ENCODE results near the gene PPM1L. TPM values are rescaled to one million over a fixed set of nuclear protein-coding genes. Genes with fewer than 3 reads are reported as not detected.

Gene PPM1L
- total RNA-seq, 1 donor from 2014 or later: 13.5 TPM

- no peak for TF ChIP-seq CTCF (IDR thresholded peaks at IDR 0.05)
- intact Hi-C loops (cut with DNase I): no loop called here
These were observed 137.2 kb downstream of the PPM1L start for GRCh38 chr3:160893207-160893606.

GRCh38 chr3:160904691-160905090 lies 148.7 kb downstream of the PPM1L start:
- no peak overlapping the region for H3K27ac ChIP-seq
- no peak for ATAC-seq
- no peaks in the 10 kb centered on the region for H3K36me3 ChIP-seq
- H3K4me3 ChIP-seq: no peak overlapping the region
- no peaks in the 10 kb centered on the region for H3K27me3 ChIP-seq
- H3K9me3 ChIP-seq: no peaks in the 10 kb centered on the region
- TF ChIP-seq CTCF (IDR thresholded peaks at IDR 0.05): no peak
- no peak for DNase-seq
- H3K4me1 ChIP-seq: no peaks in the 10 kb centered on the region
- intact Hi-C loops (cut with DNase I): no loop called here

More at GRCh38 chr3:160893207-160893606, 137.2 kb downstream of the PPM1L start:
- no peaks in the 10 kb centered on the region for H3K4me1 ChIP-seq
- H3K27me3 ChIP-seq: no peaks in the 10 kb centered on the region
- no peak for ATAC-seq
- H3K36me3 ChIP-seq: no peaks in the 10 kb centered on the region
- H3K27ac ChIP-seq: no peak overlapping the region
- no peak for DNase-seq
- no peak overlapping the region for H3K4me3 ChIP-seq
- no peaks in the 10 kb centered on the region for H3K9me3 ChIP-seq

GRCh38 chr3:160906646-160907045 lies 150.6 kb downstream of the PPM1L start:
- no peaks in the 10 kb centered on the region for H3K27me3 ChIP-seq
- H3K4me1 ChIP-seq: no peaks in the 10 kb centered on the region
- DNase-seq (no peak), ATAC-seq (no peak)
- H3K9me3 ChIP-seq: no peaks in the 10 kb centered on the region
- no peak overlapping the region for H3K27ac ChIP-seq
- H3K36me3 ChIP-seq: no peaks in the 10 kb centered on the region
- H3K4me3 ChIP-seq: no peak overlapping the region
- no peak for TF ChIP-seq CTCF (IDR thresholded peaks at IDR 0.05)
- intact Hi-C loops (cut with DNase I): no loop called here

GRCh38 chr3:160909917-160910316 lies 153.9 kb downstream of the PPM1L start:
- Histone ChIP-seq H3K36me3 (no peaks in the 10 kb centered on the region), H3K9me3 (no peaks in the 10 kb centered on the region), H3K27me3 (no peaks in the 10 kb centered on the region), H3K4me1 (no peaks in the 10 kb centered on the region), H3K27ac (no peak overlapping the region), H3K4me3 (no peak overlapping the region)
- no peak for TF ChIP-seq CTCF (IDR thresholded peaks at IDR 0.05)
- intact Hi-C loops (cut with DNase I): no loop called here
- DNase-seq (no peak), ATAC-seq (no peak)

DNA sequence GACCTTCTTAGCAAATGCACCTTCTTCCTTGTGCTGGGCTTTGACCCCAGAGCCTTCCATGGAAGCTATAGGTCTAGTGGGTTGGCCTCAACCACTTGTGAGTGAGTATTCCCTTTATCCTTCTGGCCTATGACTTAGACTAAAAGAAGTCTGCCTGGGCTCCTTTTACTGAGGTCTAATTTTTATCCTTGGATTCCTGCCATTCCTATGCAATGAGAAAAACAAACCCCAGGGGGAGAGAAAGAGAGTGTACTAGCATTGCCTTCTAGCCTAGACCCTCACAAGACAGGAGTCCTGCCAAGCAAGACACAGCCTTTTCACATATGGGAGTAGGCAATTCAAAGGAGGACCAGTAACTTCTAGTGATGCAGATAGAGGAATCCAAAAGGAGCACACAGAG lies 155.4 kb downstream of the PPM1L start:
- Histone ChIP-seq H3K27ac (no peak overlapping the region), H3K4me3 (no peak overlapping the region), H3K36me3 (no peaks in the 10 kb centered on the region), H3K27me3 (no peaks in the 10 kb centered on the region), H3K4me1 (no peaks in the 10 kb centered on the region), H3K9me3 (no peaks in the 10 kb centered on the region)
- DNase-seq: no peak
- no peak for ATAC-seq
- TF ChIP-seq CTCF (IDR thresholded peaks at IDR 0.05): no peak
- intact Hi-C loops (cut with DNase I): no loop called here

DNA sequence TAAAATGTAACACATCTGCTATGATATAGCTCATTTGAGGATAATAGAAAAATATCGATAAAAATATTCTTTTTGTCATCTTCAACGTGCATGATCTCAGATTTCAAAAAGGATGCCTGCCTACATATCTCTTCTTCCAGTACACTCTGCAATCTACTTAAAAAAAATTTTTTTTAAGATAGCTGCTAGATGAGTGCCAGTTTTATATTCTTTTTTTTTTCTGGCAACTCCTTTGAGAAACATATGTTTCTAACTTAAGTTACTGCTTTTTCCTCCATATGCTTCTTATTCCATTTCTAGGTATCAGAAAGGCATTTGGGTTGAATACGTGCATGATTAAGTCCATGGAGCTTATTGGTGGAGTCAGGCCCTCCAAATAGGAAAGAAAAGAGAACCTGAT lies 160.4 kb downstream of the PPM1L start:
- H3K4me3 ChIP-seq: no peak overlapping the region
- no peaks in the 10 kb centered on the region for H3K36me3 ChIP-seq
- H3K27ac ChIP-seq: no peak overlapping the region
- no peak for DNase-seq
- H3K4me1 ChIP-seq: no peaks in the 10 kb centered on the region
- no peaks in the 10 kb centered on the region for H3K27me3 ChIP-seq
- no peak for ATAC-seq
- no peak for TF ChIP-seq CTCF (IDR thresholded peaks at IDR 0.05)
- intact Hi-C loops (cut with DNase I): no loop called here
- H3K9me3 ChIP-seq: no peaks in the 10 kb centered on the region

Measured in upper lobe of right lung (tissue), 1 donor.